HCT116 (cell line): ENCODE data around the gene DPP9. TPM values are rescaled to one million over a fixed set of nuclear protein-coding genes. Genes with fewer than 3 reads are reported as not detected.

ENCODE experiments used
- ATAC-seq: fragments of 200-7000 bp; cut with Tn5 transposase; 2 replicates; pipeline ENCODE4 v1.9.1; 2020; ENCODE audit warnings: mild to moderate bottlenecking, moderate library complexity
- BruUV-seq: library from RNA; stranded (reverse); fragments of 400-500 nt; replicated peaks from 2 replicates; lab custom pipeline; 2021; lab: Mats Ljungman, UMichigan
- CTCF ChIA-PET: fragments of 300-600 bp; sonication (Branson Sonifier 250); formaldehyde crosslinking; loops from one replicate; lab custom pipeline; 2021; ENCODE audit warnings: antibody characterized with exemption; lab: Charles Lee
- POLR2A ChIA-PET: fragments of 300-600, 350-600 bp; sonication (Branson Sonifier 250); formaldehyde crosslinking; loops from one replicate; lab custom pipeline; 2021; ENCODE audit warnings: antibody characterized with exemption; lab: Charles Lee
- RAD21 ChIA-PET, 2 experiments: fragments of 300-600 bp; sonication (Branson Sonifier 250); formaldehyde crosslinking; loops; one replicate each; lab custom pipeline; 2023; ENCODE audit warnings: low total read pairs in 2 of 2; ENCODE audit not compliant: uncharacterized antibody in 2 of 2, unreplicated experiment in 2 of 2, low non-redundant PET in 1 of 2; lab: Charles Lee
- DNase-seq: peaks from one replicate; pipeline ENCODE4 v3.0.0-alpha.2; 2010; ENCODE audit warnings: low read depth, low spot score
- H2AFZ ChIP-seq: fragments of 200-600 bp; shearing (Covaris generic), sonication (generic); 2 replicates; pipeline ENCODE4 v1.6.1; 2017; ENCODE audit warnings: low read depth, mixed run types, mixed read lengths, antibody characterized with exemption, low read length; ENCODE audit not compliant: poor library complexity, severe bottlenecking
- H3K27ac ChIP-seq: 2 replicates; pipeline ENCODE4 v1.5.1; 2012; ENCODE audit warnings: low read depth, low read length
- H3K27me3 ChIP-seq: fragments of 200-600 bp; sonication (generic); 2 replicates; pipeline ENCODE4 v1.6.1; 2016; ENCODE audit warnings: mixed run types, low read length, mixed read lengths; ENCODE audit not compliant: insufficient read depth
- H3K36me3 ChIP-seq, 2 experiments: fragments of 200-500 bp in 1 of 2; fragments of 200-600 bp in 1 of 2; sonication (Bioruptor generic) in 1 of 2; sonication (generic) in 1 of 2; 2 replicates each; pipeline versions ENCODE4 v1.5.1 to v1.6.1; 2014 to 2016; ENCODE audit warnings: low read length in 2 of 2, inconsistent platforms in 1 of 2, mixed read lengths in 1 of 2, mixed run types in 1 of 2; ENCODE audit not compliant: insufficient read depth in 2 of 2, control insufficient read depth in 1 of 2
- H3K4me1 ChIP-seq, 2 experiments: fragments of 200-600 bp in 1 of 2; sonication (generic) in 1 of 2; 2 replicates each; pipeline versions ENCODE4 v1.5.1 to v1.6.1; 2012 to 2017; ENCODE audit warnings: low read length in 2 of 2, inconsistent platforms in 1 of 2, mild to moderate bottlenecking in 1 of 2, mixed read lengths in 1 of 2, mixed run types in 1 of 2, moderate library complexity in 1 of 2; ENCODE audit not compliant: insufficient read depth in 2 of 2, control insufficient read depth in 1 of 2
- H3K4me2 ChIP-seq: fragments of 200-600 bp; sonication (generic); 2 replicates; pipeline ENCODE4 v1.6.1; 2017; ENCODE audit warnings: mixed run types, low read length, mixed read lengths
- H3K4me3 ChIP-seq, 2 experiments: fragments of 200-600 bp in 1 of 2; sonication (generic) in 1 of 2; replicated peaks in 1 of 2; 2 replicates each; pipeline ENCODE4 v1.5.1; 2011 to 2016; ENCODE audit warnings: low read length in 2 of 2, control low read depth in 1 of 2, low read depth in 1 of 2, mild to moderate bottlenecking in 1 of 2, mixed read lengths in 1 of 2, mixed run types in 1 of 2
- H3K79me2 ChIP-seq: fragments of 200-600 bp; sonication (generic); 2 replicates; pipeline ENCODE4 v1.6.1; 2017; ENCODE audit warnings: mild to moderate bottlenecking, mixed run types, low read length, moderate library complexity, mixed read lengths; ENCODE audit not compliant: insufficient read depth
- H3K9ac ChIP-seq: fragments of 200-600 bp; sonication (generic); 2 replicates; pipeline ENCODE4 v1.6.1; 2016; ENCODE audit warnings: low read length, mixed read lengths
- H3K9me2 ChIP-seq: fragments of 200-600 bp; sonication (generic), shearing (Covaris generic); 2 replicates; pipeline ENCODE4 v1.6.1; 2017; ENCODE audit warnings: mixed run types, mild to moderate bottlenecking, moderate library complexity; ENCODE audit not compliant: insufficient read depth
- H3K9me3 ChIP-seq, 2 experiments: fragments of 200-500 bp in 1 of 2; fragments of 200-600 bp in 1 of 2; sonication (Bioruptor generic) in 1 of 2; sonication (generic) in 1 of 2; 2 replicates each; pipeline ENCODE4 v1.6.1; 2014 to 2017; ENCODE audit warnings: low read length in 2 of 2, mixed read lengths in 2 of 2, inconsistent platforms in 1 of 2, low read depth in 1 of 2, mild to moderate bottlenecking in 1 of 2, mixed run types in 1 of 2, moderate library complexity in 1 of 2; ENCODE audit not compliant: control insufficient read depth in 1 of 2, insufficient read depth in 1 of 2
- H4K20me1 ChIP-seq: fragments of 200-600 bp; sonication (generic), shearing (Covaris generic); 2 replicates; pipeline ENCODE4 v1.6.1; 2017; ENCODE audit warnings: mixed run types, mild to moderate bottlenecking, moderate library complexity; ENCODE audit not compliant: insufficient read depth
- JUND ChIP-seq: IDR thresholded peaks from 2 replicates; pipeline ENCODE4 v1.6.1; 2012
- POLR2AphosphoS5 ChIP-seq: IDR thresholded peaks from 2 replicates; pipeline ENCODE4 v1.6.1; 2011; ENCODE audit warnings: mild to moderate bottlenecking, low read depth, low read length, moderate library complexity
- SIN3A ChIP-seq: IDR thresholded peaks from 2 replicates; pipeline ENCODE4 v1.6.1; 2012; ENCODE audit warnings: low read depth
- intact Hi-C: fragments of 100-400 bp; cut with micrococcal nuclease; formaldehyde crosslinking; loops from 2 replicates; pipeline ENCODE4 v1.10.0; 2022
- total RNA-seq: library from RNA; stranded (reverse); gene quantifications from one replicate; pipeline ENCODE4 v1.2.1, GENCODE V29; 2021; ENCODE audit not compliant: unreplicated experiment
- TF ChIP-seq, protein P1 (sequence below): IDR thresholded peaks from 2 replicates; pipeline ENCODE4 v1.6.1; 2012
- TF ChIP-seq, protein P2 (sequence below), 3 experiments: fragments of 200-600 bp in 1 of 3; sonication (generic) in 1 of 3; IDR thresholded peaks in 2 of 3; conservative IDR thresholded peaks in 1 of 3; 2 replicates each; pipeline ENCODE4 v1.5.1; 2012 to 2017; ENCODE audit warnings: low read depth in 2 of 3, low read length in 2 of 3, antibody characterized with exemption in 1 of 3, borderline replicate concordance in 1 of 3, control low read depth in 1 of 3, mild to moderate bottlenecking in 1 of 3, mixed read lengths in 1 of 3, mixed run types in 1 of 3, moderate library complexity in 1 of 3; ENCODE audit not compliant: insufficient read depth in 1 of 3

Gene DPP9
- total RNA-seq, 1 experiment from 2014 or later: 67.6 TPM

DNA sequence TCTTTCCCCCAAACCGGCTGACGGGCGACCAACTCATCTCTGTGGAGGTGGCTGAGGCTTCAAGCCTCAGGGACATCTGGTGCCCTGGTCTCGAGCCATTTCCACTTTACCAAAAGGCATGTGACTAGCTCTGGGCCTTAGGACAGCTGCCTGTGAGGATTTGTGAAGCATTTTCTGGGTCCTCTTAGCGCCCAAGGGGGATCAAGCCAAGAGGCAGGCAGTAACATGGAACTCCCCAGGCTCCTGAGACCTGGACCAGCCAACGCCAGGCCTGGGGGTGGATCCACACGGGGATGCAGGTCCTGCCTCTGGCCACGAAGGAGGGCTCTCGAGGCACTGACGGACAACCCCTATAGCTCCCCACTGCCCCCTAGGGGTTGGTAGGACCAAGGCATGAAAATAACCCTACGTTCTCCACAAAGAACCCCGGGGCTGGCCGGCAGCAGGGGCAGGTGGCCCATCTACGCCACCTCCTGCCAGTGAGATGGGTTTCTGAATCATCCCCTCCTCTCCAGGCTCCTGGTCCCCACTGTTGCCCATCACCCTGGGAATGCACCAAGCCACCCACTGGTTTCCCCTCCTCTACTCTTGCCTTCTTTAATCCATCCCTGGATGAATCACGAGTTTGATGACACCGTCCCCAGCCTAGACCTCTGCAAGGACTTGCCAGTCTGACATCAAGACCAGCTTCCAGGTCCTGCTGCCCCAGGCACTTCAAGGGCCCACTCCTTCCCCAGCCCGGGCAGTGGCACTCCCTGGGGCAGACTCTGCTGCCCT, 46.5 kb downstream of the DPP9 start:
- no peak for TF ChIP-seq JUND
- no peak for TF ChIP-seq SIN3A
- TF ChIP-seq, protein P1, sequence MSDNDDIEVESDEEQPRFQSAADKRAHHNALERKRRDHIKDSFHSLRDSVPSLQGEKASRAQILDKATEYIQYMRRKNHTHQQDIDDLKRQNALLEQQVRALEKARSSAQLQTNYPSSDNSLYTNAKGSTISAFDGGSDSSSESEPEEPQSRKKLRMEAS: no peak
- TF ChIP-seq, protein P2, sequence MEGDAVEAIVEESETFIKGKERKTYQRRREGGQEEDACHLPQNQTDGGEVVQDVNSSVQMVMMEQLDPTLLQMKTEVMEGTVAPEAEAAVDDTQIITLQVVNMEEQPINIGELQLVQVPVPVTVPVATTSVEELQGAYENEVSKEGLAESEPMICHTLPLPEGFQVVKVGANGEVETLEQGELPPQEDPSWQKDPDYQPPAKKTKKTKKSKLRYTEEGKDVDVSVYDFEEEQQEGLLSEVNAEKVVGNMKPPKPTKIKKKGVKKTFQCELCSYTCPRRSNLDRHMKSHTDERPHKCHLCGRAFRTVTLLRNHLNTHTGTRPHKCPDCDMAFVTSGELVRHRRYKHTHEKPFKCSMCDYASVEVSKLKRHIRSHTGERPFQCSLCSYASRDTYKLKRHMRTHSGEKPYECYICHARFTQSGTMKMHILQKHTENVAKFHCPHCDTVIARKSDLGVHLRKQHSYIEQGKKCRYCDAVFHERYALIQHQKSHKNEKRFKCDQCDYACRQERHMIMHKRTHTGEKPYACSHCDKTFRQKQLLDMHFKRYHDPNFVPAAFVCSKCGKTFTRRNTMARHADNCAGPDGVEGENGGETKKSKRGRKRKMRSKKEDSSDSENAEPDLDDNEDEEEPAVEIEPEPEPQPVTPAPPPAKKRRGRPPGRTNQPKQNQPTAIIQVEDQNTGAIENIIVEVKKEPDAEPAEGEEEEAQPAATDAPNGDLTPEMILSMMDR (IDR thresholded peaks at IDR 0.05 in 2 of 3, conservative IDR thresholded peaks at IDR 0.05 in 1 of 3; ENCODE audit: borderline replicate concordance in 1 of 3, insufficient read depth in 1 of 3, low read depth in 2 of 3, low read length in 2 of 3): peak; percentile 79 to 92 (median 87)
- TF ChIP-seq POLR2AphosphoS5: 0 out of 2 replicates have a peak, but pooled peaks have one; percentile 28
- TF ChIP-seq, all 23 proteins: peak for 2
- Histone ChIP-seq H3K79me2 (no peaks in the 10 kb centered on the region), H3K9ac (peak overlapping the region; percentile 20; the same call in 1 of the 2 replicates), H3K4me2 (peak overlapping the region; percentile 65), H3K4me1 (peaks cover 4 to 25% of the 10 kb centered on the region in 2 experiments; a peak in 3 of 4 replicates), H3K27ac (peak overlapping the region; percentile 17; the same call in 1 of the 2 replicates), H2AFZ (no peak overlapping the region), H3K36me3 (peaks cover 0 to 19% of the 10 kb centered on the region in 2 experiments; a peak in 1 of 4 replicates), H3K9me3 (no peaks in the 10 kb centered on the region), H3K9me2 (no peaks in the 10 kb centered on the region), H3K4me3 (peak overlapping the region; percentile 30 to 40), H3K27me3 (no peaks in the 10 kb centered on the region), H4K20me1 (no peaks in the 10 kb centered on the region)
- BruUV-seq: no TSS peak
- intact Hi-C loops: no loop called here
- DNase-seq: peak; percentile 83
- RAD21 ChIA-PET: interaction anchor here in 1 of 2 experiments (0.6 kb wide), 1 partner anchor 551 kb away, joined by 4 read pairs; no protein-coding TSS in a partner anchor
- CTCF ChIA-PET: interaction anchor here (0.7 to 1.5 kb wide), 9 partner anchors 9 to 118 kb away, joined by 3 to 6 read pairs (median 3); partner anchors contain the start of genes FEM1A and SEMA6B
- POLR2A ChIA-PET: interaction anchor here (0.6 kb wide), 1 partner anchor 190 kb away, joined by 3 read pairs; the partner anchor contains the start of gene PLIN3
- peak; percentile 88 for ATAC-seq
